VCaP (cell line): Measurements from ENCODE around the gene MAN1B1.

Experiments
- H3K27ac ChIP-seq: fragments of 450-650 bp; 2 replicates; pipeline ENCODE4 v1.5.1; 2017
- CTCF ChIP-seq: fragments of 450-650 bp; conservative IDR thresholded peaks from 2 replicates; pipeline ENCODE4 v1.5.1; 2017; ENCODE audit warnings: mild to moderate bottlenecking, moderate library complexity

MAN1B1 gene

GRCh38 chr9:137041124-137041523, 45.7 kb upstream of the MAN1B1 start:
- peak overlapping the region; percentile 11; the same call in 1 of the 2 replicates for H3K27ac ChIP-seq
- no peak for TF ChIP-seq CTCF

GRCh38 chr9:137042751-137043727, 43.7 kb upstream of the MAN1B1 start:
- no peak for TF ChIP-seq CTCF
- peak overlapping the region; percentile 99 for H3K27ac ChIP-seq

- TF ChIP-seq CTCF = no peak
- peak overlapping the region; percentile 99 for H3K27ac ChIP-seq
These were observed 42.7 kb upstream of the MAN1B1 start for GRCh38 chr9:137044037-137044436.

GRCh38 chr9:137044502-137045177, 42.1 kb upstream of the MAN1B1 start:
- peak overlapping the region; percentile 99 for H3K27ac ChIP-seq
- no peak for TF ChIP-seq CTCF

GRCh38 chr9:137045294-137046087, 41.3 kb upstream of the MAN1B1 start:
- no peak for TF ChIP-seq CTCF
- peak overlapping the region; percentile 99 for H3K27ac ChIP-seq

GRCh38 chr9:137046088-137046787, 40.5 kb upstream of the MAN1B1 start, which contains the start of gene NPDC1:
Gene NPDC1, minus strand, starts transcription at chr9:137046177. Its CDS starts 188 bp downstream, at chr9:137045989.
- peak within 1 kb of the TSS; percentile 99 for H3K27ac ChIP-seq
- TF ChIP-seq CTCF = peak; percentile 97
